RWPE2 (cell line): ENCODE measurements around the gene SEC24B.

Source experiments
- ATAC-seq: fragments of 200-7000 bp; cut with Tn5 transposase; 3 replicates; pipeline ENCODE4 v1.9.1; 2021; ENCODE audit warnings: low read depth
- DNase-seq: peaks from one replicate; pipeline ENCODE4 v3.0.0-alpha.2; 2020; ENCODE audit warnings: low spot score
- H3K27ac ChIP-seq: fragments of 450-650 bp; 2 replicates; pipeline ENCODE4 v1.5.1; 2017; ENCODE audit warnings: mild to moderate bottlenecking; ENCODE audit not compliant: poor library complexity, severe bottlenecking
- H3K27me3 ChIP-seq: fragments of 250-450 bp; sonication (Bioruptor Pico); 2 replicates; pipeline ENCODE4 v1.5.1; 2021; ENCODE audit warnings: mild to moderate bottlenecking, moderate library complexity; ENCODE audit not compliant: insufficient read depth, poor library complexity, severe bottlenecking
- H3K36me3 ChIP-seq: fragments of 250-450 bp; sonication (Bioruptor Pico); 2 replicates; pipeline ENCODE4 v1.5.1; 2020; ENCODE audit warnings: low read depth, mild to moderate bottlenecking, moderate library complexity
- H3K4me1 ChIP-seq: fragments of 250-450 bp; sonication (Bioruptor Pico); 2 replicates; pipeline ENCODE4 v1.5.1; 2021; ENCODE audit warnings: mild to moderate bottlenecking, moderate library complexity; ENCODE audit not compliant: insufficient read depth, poor library complexity, severe bottlenecking
- H3K4me3 ChIP-seq: fragments of 250-450 bp; sonication (Bioruptor Pico); 2 replicates; pipeline ENCODE4 v1.5.1; 2021; ENCODE audit warnings: mild to moderate bottlenecking, moderate library complexity; ENCODE audit not compliant: severe bottlenecking
- H3K9me3 ChIP-seq: fragments of 250-450 bp; sonication (Bioruptor Pico); 2 replicates; pipeline ENCODE4 v1.5.1; 2021; ENCODE audit warnings: mild to moderate bottlenecking, moderate library complexity; ENCODE audit not compliant: severe bottlenecking
- CTCF ChIP-seq: fragments of 450-650 bp; IDR thresholded peaks from one replicate; pipeline ENCODE4 v1.5.1; 2017; ENCODE audit warnings: mild to moderate bottlenecking, moderate library complexity; ENCODE audit not compliant: poor library complexity, severe bottlenecking

SEC24B gene

GRCh38 chr4:109486007-109486406 lies 52.4 kb downstream of the SEC24B start:
- Histone ChIP-seq H3K27ac (no peak overlapping the region), H3K36me3 (peaks cover 62% of the 10 kb centered on the region), H3K4me1 (no peaks in the 10 kb centered on the region), H3K4me3 (no peak overlapping the region), H3K9me3 (no peaks in the 10 kb centered on the region), H3K27me3 (no peaks in the 10 kb centered on the region)
- no peak for TF ChIP-seq CTCF
- ATAC-seq (no peak), DNase-seq (no peak)

- Histone ChIP-seq H3K36me3 (peaks cover 77% of the 10 kb centered on the region), H3K27me3 (no peaks in the 10 kb centered on the region), H3K4me1 (no peaks in the 10 kb centered on the region), H3K4me3 (no peak overlapping the region), H3K9me3 (no peaks in the 10 kb centered on the region), H3K27ac (no peak overlapping the region)
- TF ChIP-seq CTCF, result no peak
- DNase-seq, result no peak
- ATAC-seq, result no peak
Observed at GRCh38 chr4:109494563-109494962, 60.9 kb downstream of the SEC24B start.

DNA sequence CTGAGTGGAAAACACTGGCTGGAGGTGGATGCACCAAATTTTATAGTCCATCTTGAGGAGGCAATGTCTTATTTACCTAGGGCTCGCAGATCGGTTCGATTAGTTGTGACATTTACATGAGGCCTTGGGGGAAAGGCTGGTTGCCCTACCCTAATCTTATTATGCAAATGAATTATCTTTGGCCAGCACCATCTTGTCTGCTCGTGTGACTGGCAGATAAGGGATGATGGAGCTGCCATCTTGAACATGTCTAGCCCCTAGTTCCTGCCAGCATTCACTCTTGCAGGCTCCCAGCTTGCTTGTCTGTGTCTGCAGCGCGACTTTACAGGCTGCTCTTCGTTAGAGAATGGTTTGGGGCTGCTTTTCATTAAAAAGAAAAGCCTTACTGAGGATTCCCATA lies 61.9 kb downstream of the SEC24B start:
- H3K4me3 ChIP-seq, result no peak overlapping the region
- ATAC-seq (no peak), DNase-seq (no peak)
- H3K36me3 ChIP-seq, result peaks cover 77% of the 10 kb centered on the region
- H3K27ac ChIP-seq, result no peak overlapping the region
- H3K27me3 ChIP-seq, result no peaks in the 10 kb centered on the region
- H3K9me3 ChIP-seq, result no peaks in the 10 kb centered on the region
- no peak for TF ChIP-seq CTCF
- H3K4me1 ChIP-seq, result no peaks in the 10 kb centered on the region

GRCh38 chr4:109496875-109497274 lies 63.3 kb downstream of the SEC24B start:
- Histone ChIP-seq H3K36me3 (peaks cover 83% of the 10 kb centered on the region), H3K4me3 (no peak overlapping the region), H3K27ac (no peak overlapping the region), H3K4me1 (no peaks in the 10 kb centered on the region), H3K27me3 (no peaks in the 10 kb centered on the region), H3K9me3 (no peaks in the 10 kb centered on the region)
- TF ChIP-seq CTCF, result no peak
- DNase-seq, result no peak
- ATAC-seq, result no peak

DNA sequence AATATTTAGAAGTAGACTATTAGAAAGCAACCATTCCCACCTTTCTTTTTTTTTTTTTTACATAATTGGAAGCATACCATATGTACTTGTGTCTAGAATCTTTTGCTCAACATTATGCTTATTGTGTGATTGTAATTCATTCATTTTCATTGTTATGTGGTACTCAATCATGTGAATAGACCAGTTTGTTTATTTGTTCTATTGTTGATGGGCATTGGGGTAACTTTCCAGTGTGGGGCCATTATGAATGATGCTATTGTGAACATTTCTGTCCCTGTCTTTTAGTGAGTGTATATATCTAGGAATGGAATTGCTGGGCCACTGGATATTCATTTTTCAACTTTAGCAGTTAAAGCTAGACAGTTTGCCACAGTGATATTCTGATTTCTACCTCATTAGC lies 63.9 kb downstream of the SEC24B start:
- Histone ChIP-seq H3K4me1 (no peaks in the 10 kb centered on the region), H3K36me3 (peaks cover 82% of the 10 kb centered on the region), H3K9me3 (no peaks in the 10 kb centered on the region), H3K27me3 (no peaks in the 10 kb centered on the region), H3K4me3 (no peak overlapping the region), H3K27ac (no peak overlapping the region)
- ATAC-seq (no peak), DNase-seq (no peak)
- TF ChIP-seq CTCF, result no peak
